NK-92 treated with Interleukin-12 subunit alpha and Interleukin-12 subunit beta, amount 100 ng/mL, for 24 hours (cell line): ENCODE measurements around the gene WNT8A.

Experiments used
- DNase-seq: peaks from one replicate; lab custom pipeline; 2025; lab: John Stamatoyannopoulos, UW

Gene WNT8A

DNA sequence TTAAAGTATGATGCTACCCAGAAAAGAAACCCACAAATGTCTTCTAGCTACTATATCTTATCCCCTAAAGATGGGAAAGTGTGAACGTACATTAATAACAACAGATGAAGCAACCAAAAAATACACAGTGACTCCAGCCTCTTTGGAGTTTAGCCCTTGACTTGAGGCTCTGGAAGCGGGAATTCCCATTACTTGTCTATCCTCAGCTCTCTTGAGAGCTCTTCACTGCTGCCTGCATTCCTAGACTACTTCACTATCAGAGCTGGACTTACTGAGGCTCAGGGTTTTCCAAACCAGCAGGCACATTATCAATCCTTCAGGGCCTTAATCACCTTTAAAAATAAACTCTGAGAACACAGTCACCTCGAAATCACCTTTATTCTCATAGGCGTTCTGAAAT is 56.4 kb downstream of the WNT8A start:
- DNase-seq, result no peak
